NCI-H748 (cell line): Measurements from ENCODE around the gene KCNK4.
"Not testable (repeated sequence)": the region's sequence is repeated elsewhere in the genome, so short reads cannot be mapped to it uniquely, and the experiment has no call there.

Experiments
- DNase-seq: peaks from one replicate; lab custom pipeline; 2025; ENCODE audit not compliant: unreplicated experiment; lab: John Stamatoyannopoulos, UW

Gene KCNK4

GRCh38 chr11:64305691-64306562 lies 14.8 kb downstream of the KCNK4 start:
- peak; percentile 72 for DNase-seq

- no peak for DNase-seq
Measured at GRCh38 chr11:64306563-64306875, 15.4 kb downstream of the KCNK4 start.

- DNase-seq, result peak; percentile 17
Measured at GRCh38 chr11:64306876-64307622, 15.9 kb downstream of the KCNK4 start.

GRCh38 chr11:64307795-64308194 lies 16.7 kb downstream of the KCNK4 start:
- DNase-seq, result not testable (repeated sequence)

GRCh38 chr11:64312947-64313346 lies 21.8 kb downstream of the KCNK4 start:
- DNase-seq, result no peak

- no peak for DNase-seq
Measured at GRCh38 chr11:64313491-64314145, 22.5 kb downstream of the KCNK4 start.

- no peak for DNase-seq
Measured at GRCh38 chr11:64314146-64314804, 23.2 kb downstream of the KCNK4 start.

GRCh38 chr11:64314805-64315561 lies 23.9 kb downstream of the KCNK4 start:
- DNase-seq, result no peak

GRCh38 chr11:64315667-64316526 lies 24.8 kb downstream of the KCNK4 start:
- DNase-seq, result not testable (repeated sequence)

- DNase-seq, result peak; percentile 50
Measured at GRCh38 chr11:64316672-64317324, 25.7 kb downstream of the KCNK4 start.

GRCh38 chr11:64317325-64317960 lies 26.3 kb downstream of the KCNK4 start, which contains the start of gene TRMT112:
TRMT112 (minus strand) TSS chr11:64317559; CDS start chr11:64317526, 33 bp downstream.
- DNase-seq, result peak; percentile 99

GRCh38 chr11:64317961-64318765 lies 27.1 kb downstream of the KCNK4 start, which contains the start of gene PRDX5:
PRDX5 (plus strand) TSS chr11:64318121; CDS start chr11:64318216, 95 bp downstream.
- peak; percentile 96 for DNase-seq

- DNase-seq, result peak; percentile 23
Measured at GRCh38 chr11:64318766-64319761, 28.0 kb downstream of the KCNK4 start.

GRCh38 chr11:64320556-64320955 lies 29.5 kb downstream of the KCNK4 start:
- DNase-seq, result no peak

GRCh38 chr11:64321026-64321425 lies 29.9 kb downstream of the KCNK4 start:
- DNase-seq, result no peak

GRCh38 chr11:64321533-64321932 lies 30.4 kb downstream of the KCNK4 start:
- no peak for DNase-seq
